Stimulated activated CD8-positive, alpha-beta memory T cell treated with anti-CD3 and anti-CD28 coated beads, Interleukin-2, amount 100 ng/mL, for 1 hour (primary cell): ENCODE measurements around the gene MPHOSPH9.

Experiments used
- DNase-seq, 2 donors: peaks; one replicate each; pipeline ENCODE4 v3.0.0-alpha.2; 2020; ENCODE audit warnings: low read depth in 2 of 2

MPHOSPH9 gene

GRCh38 chr12:123149501-123150274, 83.3 kb downstream of the MPHOSPH9 start:
- no peak for DNase-seq

GRCh38 chr12:123149088-123149487, 83.9 kb downstream of the MPHOSPH9 start:
- DNase-seq, result no peak

GRCh38 chr12:123148655-123149054, 84.3 kb downstream of the MPHOSPH9 start:
- no peak for DNase-seq

GRCh38 chr12:123148223-123148622, 84.7 kb downstream of the MPHOSPH9 start:
- no peak for DNase-seq

GRCh38 chr12:123145211-123145610, 87.7 kb downstream of the MPHOSPH9 start:
- no peak for DNase-seq

GRCh38 chr12:123143736-123144461, 89.0 kb downstream of the MPHOSPH9 start:
- no peak for DNase-seq

GRCh38 chr12:123142921-123143735, 89.8 kb downstream of the MPHOSPH9 start:
- DNase-seq, result no peak

- DNase-seq, result no peak
Measured at GRCh38 chr12:123142518-123142840, 90.5 kb downstream of the MPHOSPH9 start.

GRCh38 chr12:123141615-123142517, 91.1 kb downstream of the MPHOSPH9 start:
- no peak for DNase-seq

GRCh38 chr12:123140676-123141614, 92.0 kb downstream of the MPHOSPH9 start:
- DNase-seq, result no peak

GRCh38 chr12:123139926-123140675, 92.8 kb downstream of the MPHOSPH9 start:
- no peak for DNase-seq

GRCh38 chr12:123135688-123136087, 97.3 kb downstream of the MPHOSPH9 start:
- no peak for DNase-seq

- no peak for DNase-seq
Measured at GRCh38 chr12:123134826-123135225, 98.1 kb downstream of the MPHOSPH9 start.

- DNase-seq, result no peak
Measured at GRCh38 chr12:123134271-123134671, 98.7 kb downstream of the MPHOSPH9 start.

- no peak for DNase-seq
Measured at GRCh38 chr12:123133701-123134100, 99.2 kb downstream of the MPHOSPH9 start.

- no peak for DNase-seq
Measured at GRCh38 chr12:123132951-123133619, 99.9 kb downstream of the MPHOSPH9 start.

- DNase-seq, result no peak
Measured at GRCh38 chr12:123131879-123132402, 101.0 kb downstream of the MPHOSPH9 start.

- no peak for DNase-seq
Measured at GRCh38 chr12:123131291-123131832, 101.6 kb downstream of the MPHOSPH9 start.
